ENCODE measurements around the gene ARIH1. TPM values are rescaled to one million over a fixed set of nuclear protein-coding genes. Genes with fewer than 3 reads are reported as not detected.
A peak's percentile ranks its signal among the peaks of the same experiment; 100 is the strongest.

ARIH1 gene
- total RNA-seq, 1 donor from 2014 or later: 171 TPM

DNA sequence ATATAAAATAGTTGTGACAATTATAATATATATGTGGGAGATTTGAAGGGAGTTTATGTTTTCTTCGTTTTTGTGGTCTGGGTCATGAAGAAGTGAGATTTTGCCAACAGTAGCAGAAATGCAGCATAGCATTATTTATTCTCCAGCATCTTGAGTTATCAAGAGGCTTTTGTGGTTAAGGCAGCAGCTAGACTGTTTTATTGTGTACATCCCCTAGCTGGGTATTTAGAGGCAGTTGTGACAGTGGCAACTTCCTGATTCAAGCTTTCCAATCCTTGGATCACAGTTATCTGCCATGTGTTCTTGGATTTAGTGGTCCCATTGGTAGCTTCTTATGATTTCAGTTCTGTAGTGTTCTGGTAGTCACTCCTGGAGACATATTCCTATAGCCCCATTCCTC lies 29.0 kb downstream of the ARIH1 start:
- Mint-ChIP-seq H3K4me1 (ENCODE audit: low read depth) (peaks cover 4% of the 10 kb centered on the region), H3K36me3 (ENCODE audit: insufficient read depth) (peaks cover 6% of the 10 kb centered on the region), H3K27me3 (no peaks in the 10 kb centered on the region), H3K27ac (peak overlapping the region; percentile 8), H3K4me3 (ENCODE audit: low read depth) (no peak overlapping the region), H3K9me3 (ENCODE audit: low read depth) (no peaks in the 10 kb centered on the region)
- no peak for DNase-seq (ENCODE audit: low spot score, unreplicated experiment)
- TF ChIP-seq, protein P1, sequence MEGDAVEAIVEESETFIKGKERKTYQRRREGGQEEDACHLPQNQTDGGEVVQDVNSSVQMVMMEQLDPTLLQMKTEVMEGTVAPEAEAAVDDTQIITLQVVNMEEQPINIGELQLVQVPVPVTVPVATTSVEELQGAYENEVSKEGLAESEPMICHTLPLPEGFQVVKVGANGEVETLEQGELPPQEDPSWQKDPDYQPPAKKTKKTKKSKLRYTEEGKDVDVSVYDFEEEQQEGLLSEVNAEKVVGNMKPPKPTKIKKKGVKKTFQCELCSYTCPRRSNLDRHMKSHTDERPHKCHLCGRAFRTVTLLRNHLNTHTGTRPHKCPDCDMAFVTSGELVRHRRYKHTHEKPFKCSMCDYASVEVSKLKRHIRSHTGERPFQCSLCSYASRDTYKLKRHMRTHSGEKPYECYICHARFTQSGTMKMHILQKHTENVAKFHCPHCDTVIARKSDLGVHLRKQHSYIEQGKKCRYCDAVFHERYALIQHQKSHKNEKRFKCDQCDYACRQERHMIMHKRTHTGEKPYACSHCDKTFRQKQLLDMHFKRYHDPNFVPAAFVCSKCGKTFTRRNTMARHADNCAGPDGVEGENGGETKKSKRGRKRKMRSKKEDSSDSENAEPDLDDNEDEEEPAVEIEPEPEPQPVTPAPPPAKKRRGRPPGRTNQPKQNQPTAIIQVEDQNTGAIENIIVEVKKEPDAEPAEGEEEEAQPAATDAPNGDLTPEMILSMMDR (IDR thresholded peaks at IDR 0.05; ENCODE audit: unreplicated experiment): no peak

DNA sequence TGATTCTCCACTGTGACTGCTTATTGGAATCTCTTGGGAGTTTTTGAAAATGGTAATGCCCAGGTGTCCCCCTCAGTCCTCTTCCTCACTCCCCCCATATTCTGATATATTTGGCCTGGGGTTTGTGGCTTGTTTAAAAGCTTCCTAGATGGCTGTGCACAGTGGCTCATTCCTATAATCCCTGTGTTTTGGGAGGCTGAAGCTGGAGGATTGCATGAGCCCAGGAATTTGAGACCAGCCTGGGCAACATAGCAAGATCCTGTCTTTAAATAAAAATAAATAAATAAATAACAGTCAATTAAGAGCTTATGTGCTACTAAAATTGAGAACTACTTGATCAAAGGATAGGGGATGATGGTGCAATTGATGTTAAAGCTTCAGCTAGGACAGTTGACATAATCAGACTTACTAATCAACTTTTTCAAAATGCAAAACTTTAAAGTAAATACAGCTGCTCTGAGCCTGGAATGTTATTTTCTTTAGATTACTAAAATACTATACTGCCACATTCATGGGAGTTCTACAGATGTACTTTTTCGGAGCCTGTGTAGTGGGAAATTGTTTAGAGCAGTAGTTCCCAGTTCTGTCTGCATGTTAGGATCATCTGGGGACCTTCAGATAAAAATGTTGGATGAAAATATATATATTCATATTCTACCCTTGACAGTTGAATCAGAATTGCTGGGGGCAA lies 33.4 kb downstream of the ARIH1 start:
- DNase-seq (ENCODE audit: low spot score, unreplicated experiment): no peak
- H3K36me3 Mint-ChIP-seq (ENCODE audit: insufficient read depth): peaks cover 5% of the 10 kb centered on the region
- H3K4me1 Mint-ChIP-seq (ENCODE audit: low read depth): peaks cover 9% of the 10 kb centered on the region
- TF ChIP-seq, protein P1 (IDR thresholded peaks at IDR 0.05; ENCODE audit: unreplicated experiment): no peak
- peak overlapping the region; percentile 41 for H3K27ac Mint-ChIP-seq
- H3K4me3 Mint-ChIP-seq (ENCODE audit: low read depth): no peak overlapping the region
- no peaks in the 10 kb centered on the region for H3K9me3 Mint-ChIP-seq (ENCODE audit: low read depth)
- no peaks in the 10 kb centered on the region for H3K27me3 Mint-ChIP-seq

DNA sequence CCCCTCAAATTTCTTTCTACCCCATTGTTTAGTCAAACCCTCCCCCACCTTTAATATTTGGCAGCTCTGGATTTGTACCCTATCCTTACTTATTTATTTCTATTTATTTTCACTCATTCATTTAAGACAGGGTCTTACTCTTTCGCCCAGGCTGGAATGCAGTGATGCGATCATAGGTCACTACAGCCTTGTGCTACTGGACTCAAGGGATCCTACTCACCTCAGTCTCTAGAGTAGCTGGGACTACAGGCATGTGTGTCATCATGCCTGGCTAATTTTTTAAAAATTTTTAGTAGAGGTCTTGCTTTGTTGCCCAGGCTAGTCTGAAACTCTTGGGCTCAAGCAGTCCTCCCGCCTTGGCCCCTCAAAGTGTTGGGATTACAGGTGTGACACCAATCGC lies 35.4 kb downstream of the ARIH1 start:
- H3K4me1 Mint-ChIP-seq (ENCODE audit: low read depth): peaks cover 17% of the 10 kb centered on the region
- H3K27me3 Mint-ChIP-seq: no peaks in the 10 kb centered on the region
- H3K4me3 Mint-ChIP-seq (ENCODE audit: low read depth): no peak overlapping the region
- DNase-seq (ENCODE audit: low spot score, unreplicated experiment): no peak
- no peaks in the 10 kb centered on the region for H3K9me3 Mint-ChIP-seq (ENCODE audit: low read depth)
- H3K36me3 Mint-ChIP-seq (ENCODE audit: insufficient read depth): peaks cover 5% of the 10 kb centered on the region
- TF ChIP-seq, protein P1 (IDR thresholded peaks at IDR 0.05; ENCODE audit: unreplicated experiment): no peak
- no peak overlapping the region for H3K27ac Mint-ChIP-seq

DNA sequence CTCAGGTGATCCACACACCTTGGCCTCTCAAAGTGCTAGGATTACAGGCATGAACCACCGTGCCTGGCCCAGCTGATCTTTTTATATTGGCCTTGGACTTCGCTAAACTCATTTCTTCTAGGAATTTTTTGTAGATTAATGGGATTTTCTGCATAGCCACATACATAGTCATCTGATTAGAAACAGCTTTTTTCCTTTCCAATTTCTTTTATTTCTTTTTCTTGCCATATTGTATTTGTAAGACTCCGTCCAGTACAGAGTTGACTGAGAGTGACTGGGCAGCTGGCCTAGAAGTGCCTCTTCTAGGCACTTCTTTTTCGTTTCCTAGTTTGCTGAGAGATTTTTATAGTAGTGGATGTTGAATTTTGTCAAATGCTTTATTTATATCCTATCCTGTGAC lies 37.4 kb downstream of the ARIH1 start:
- Mint-ChIP-seq H3K36me3 (ENCODE audit: insufficient read depth) (peaks cover 7% of the 10 kb centered on the region), H3K4me3 (ENCODE audit: low read depth) (no peak overlapping the region), H3K9me3 (ENCODE audit: low read depth) (no peaks in the 10 kb centered on the region), H3K27ac (peak overlapping the region; percentile 76), H3K4me1 (ENCODE audit: low read depth) (peaks cover 23% of the 10 kb centered on the region), H3K27me3 (no peaks in the 10 kb centered on the region)
- TF ChIP-seq, protein P1 (IDR thresholded peaks at IDR 0.05; ENCODE audit: unreplicated experiment): no peak
- no peak for DNase-seq (ENCODE audit: low spot score, unreplicated experiment)

DNA sequence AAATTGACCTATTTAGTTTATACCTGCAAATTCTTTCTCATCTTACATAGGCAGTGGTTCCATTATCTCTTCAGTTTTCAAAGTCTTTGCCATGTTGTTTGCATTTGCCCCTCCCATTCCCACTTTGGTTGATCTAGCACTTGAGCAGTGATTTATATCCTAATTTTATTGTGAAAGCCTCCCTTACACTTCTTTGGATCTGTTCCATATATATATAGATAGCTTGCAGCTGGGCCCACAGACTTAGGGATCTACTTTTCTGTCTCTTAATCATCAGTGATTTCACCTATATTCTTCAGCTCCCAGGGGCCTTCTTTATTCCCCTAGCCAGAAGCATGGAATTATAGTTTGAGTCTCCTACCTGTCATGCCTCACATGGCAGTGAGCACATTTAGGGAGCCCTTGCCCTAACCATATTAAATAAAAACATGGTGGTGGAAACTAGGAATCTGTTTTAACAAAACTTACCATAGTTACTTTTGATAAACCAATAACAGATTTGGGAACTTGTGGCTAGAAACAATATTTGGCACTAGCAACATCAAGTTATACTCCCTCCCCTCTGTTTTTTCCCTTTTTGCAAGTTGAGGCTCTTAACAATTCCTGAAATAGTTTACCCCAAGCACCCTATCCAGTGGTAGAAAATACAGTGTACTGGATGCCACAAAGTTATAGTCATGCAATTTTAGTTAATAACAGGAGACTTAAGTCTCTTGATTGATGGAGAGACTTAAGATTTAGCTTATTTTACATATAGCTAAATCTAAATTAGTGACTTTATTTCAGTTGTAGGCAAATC lies 41.7 kb downstream of the ARIH1 start:
- H3K4me1 Mint-ChIP-seq (ENCODE audit: low read depth): peaks cover 24% of the 10 kb centered on the region
- no peaks in the 10 kb centered on the region for H3K9me3 Mint-ChIP-seq (ENCODE audit: low read depth)
- no peaks in the 10 kb centered on the region for H3K27me3 Mint-ChIP-seq
- TF ChIP-seq, protein P1 (IDR thresholded peaks at IDR 0.05; ENCODE audit: unreplicated experiment): no peak
- H3K4me3 Mint-ChIP-seq (ENCODE audit: low read depth): no peak overlapping the region
- peak overlapping the region; percentile 17 for H3K27ac Mint-ChIP-seq
- peaks cover 6% of the 10 kb centered on the region for H3K36me3 Mint-ChIP-seq (ENCODE audit: insufficient read depth)
- no peak for DNase-seq (ENCODE audit: low spot score, unreplicated experiment)

Measured in progenitor cell of endocrine pancreas (in vitro differentiated cells).